Thyroid gland (tissue), 4 donors: Measurements from ENCODE around the gene PMM2.

ENCODE experiments used
- POLR2A ChIP-seq, 2 donors: fragments of 450-650 bp; IDR thresholded peaks; one replicate each; pipeline ENCODE4 v1.6.1; 2017; ENCODE audit warnings: antibody characterized with exemption in 2 of 2, mild to moderate bottlenecking in 2 of 2, moderate library complexity in 1 of 2
- TF ChIP-seq, protein P1 (sequence below), 6 experiments: fragments of 200-600 bp in 3 of 6; fragments of 450-650 bp in 3 of 6; sonication (generic) in 3 of 6; IDR thresholded peaks; one replicate each; pipeline ENCODE4 v1.5.1; 2016 to 2019; ENCODE audit warnings: antibody characterized with exemption in 6 of 6, mild to moderate bottlenecking in 2 of 6, inconsistent platforms in 1 of 6, moderate library complexity in 1 of 6

DNA sequence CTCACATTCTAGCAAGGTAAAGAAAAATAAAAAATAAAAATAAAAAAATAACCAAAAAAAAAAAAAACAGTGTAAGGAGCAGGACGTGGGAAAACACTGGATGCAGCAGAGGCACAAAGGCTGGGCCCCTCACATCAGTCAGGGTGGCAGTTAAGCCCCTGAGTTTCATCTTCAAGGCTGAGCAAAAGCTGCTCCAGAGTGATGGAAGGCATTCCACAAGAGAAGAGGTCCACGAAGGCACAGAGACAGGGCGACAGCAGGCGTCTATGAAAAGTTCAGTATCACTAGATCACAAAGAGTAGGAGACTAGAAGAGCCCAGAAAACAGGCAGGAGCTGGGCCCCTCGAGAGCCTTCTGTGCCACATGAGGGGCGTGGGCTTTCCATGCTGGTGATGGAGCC is 12.2 kb upstream of the PMM2 start:
- TF ChIP-seq, protein P1, sequence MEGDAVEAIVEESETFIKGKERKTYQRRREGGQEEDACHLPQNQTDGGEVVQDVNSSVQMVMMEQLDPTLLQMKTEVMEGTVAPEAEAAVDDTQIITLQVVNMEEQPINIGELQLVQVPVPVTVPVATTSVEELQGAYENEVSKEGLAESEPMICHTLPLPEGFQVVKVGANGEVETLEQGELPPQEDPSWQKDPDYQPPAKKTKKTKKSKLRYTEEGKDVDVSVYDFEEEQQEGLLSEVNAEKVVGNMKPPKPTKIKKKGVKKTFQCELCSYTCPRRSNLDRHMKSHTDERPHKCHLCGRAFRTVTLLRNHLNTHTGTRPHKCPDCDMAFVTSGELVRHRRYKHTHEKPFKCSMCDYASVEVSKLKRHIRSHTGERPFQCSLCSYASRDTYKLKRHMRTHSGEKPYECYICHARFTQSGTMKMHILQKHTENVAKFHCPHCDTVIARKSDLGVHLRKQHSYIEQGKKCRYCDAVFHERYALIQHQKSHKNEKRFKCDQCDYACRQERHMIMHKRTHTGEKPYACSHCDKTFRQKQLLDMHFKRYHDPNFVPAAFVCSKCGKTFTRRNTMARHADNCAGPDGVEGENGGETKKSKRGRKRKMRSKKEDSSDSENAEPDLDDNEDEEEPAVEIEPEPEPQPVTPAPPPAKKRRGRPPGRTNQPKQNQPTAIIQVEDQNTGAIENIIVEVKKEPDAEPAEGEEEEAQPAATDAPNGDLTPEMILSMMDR (IDR thresholded peaks at IDR 0.05), result no peak
- TF ChIP-seq POLR2A (IDR thresholded peaks at IDR 0.05), result no peak
